Stimulated activated naive CD8-positive, alpha-beta T cell treated with anti-CD3 and anti-CD28 coated beads, Interleukin-15, amount 100 ng/mL, for 72 hours (primary cell): ENCODE data around the gene SATB2.

ENCODE experiments used
- ATAC-seq: fragments of 150-1000 bp; cut with Tn5 transposase; 2 replicates; pipeline ENCODE4 v1.10.0; 2021; ENCODE audit warnings: mild to moderate bottlenecking, moderate library complexity
- DNase-seq, 2 donors: peaks; one replicate each; pipeline ENCODE4 v3.0.0; 2021 to 2022
- H3K27ac Mint-ChIP-seq, 2 donors: one replicate each; pipeline ENCODE4 v1.8.0; 2022; ENCODE audit warnings: mild to moderate bottlenecking in 2 of 2, mixed read lengths in 2 of 2, moderate library complexity in 2 of 2
- H3K27me3 Mint-ChIP-seq: one replicate; pipeline ENCODE4 v1.8.0; 2022; ENCODE audit warnings: mixed read lengths
- H3K4me1 Mint-ChIP-seq: one replicate; pipeline ENCODE4 v1.8.0; 2022; ENCODE audit warnings: mild to moderate bottlenecking, mixed read lengths
- H3K4me3 Mint-ChIP-seq, 2 donors: one replicate each; pipeline ENCODE4 v1.8.0; 2022; ENCODE audit warnings: mild to moderate bottlenecking in 2 of 2, mixed read lengths in 2 of 2, moderate library complexity in 1 of 2
- H3K9me3 Mint-ChIP-seq, 2 donors: one replicate each; pipeline ENCODE4 v1.8.0; 2022; ENCODE audit warnings: mixed read lengths in 2 of 2

The SATB2 gene

GRCh38 chr2:199444749-199445148 is 13.0 kb downstream of the SATB2 start:
- Mint-ChIP-seq H3K27ac (no peak overlapping the region), H3K4me3 (no peak overlapping the region), H3K4me1 (no peaks in the 10 kb centered on the region), H3K9me3 (no peaks in the 10 kb centered on the region), H3K27me3 (peaks cover 30% of the 10 kb centered on the region)
- ATAC-seq: no peak
- DNase-seq: no peak

GRCh38 chr2:199443589-199444130 is 14.1 kb downstream of the SATB2 start:
- Mint-ChIP-seq H3K4me1 (no peaks in the 10 kb centered on the region), H3K4me3 (no peak overlapping the region), H3K27ac (no peak overlapping the region), H3K27me3 (peaks cover 35% of the 10 kb centered on the region), H3K9me3 (no peaks in the 10 kb centered on the region)
- DNase-seq (no peak), ATAC-seq (no peak)

DNA sequence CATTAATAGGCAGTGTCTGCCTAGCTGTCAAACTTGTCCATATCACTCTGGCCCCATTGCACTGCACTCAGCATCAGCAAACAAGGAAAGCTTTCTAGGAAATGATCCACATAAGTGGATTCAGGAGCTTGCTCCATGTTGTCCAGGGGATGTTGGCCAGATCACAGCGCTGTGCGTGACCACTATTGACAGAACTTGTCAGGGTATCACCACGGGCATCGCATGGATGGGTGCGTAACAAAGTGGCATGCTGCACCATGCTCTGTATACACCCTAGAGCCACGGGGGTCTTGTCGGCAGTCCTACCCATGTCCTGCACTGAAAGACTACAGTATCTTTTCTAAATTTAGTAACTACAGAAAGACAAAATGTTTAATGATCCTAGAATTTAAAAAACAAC is 15.6 kb downstream of the SATB2 start:
- Mint-ChIP-seq H3K9me3 (no peaks in the 10 kb centered on the region), H3K27ac (no peak overlapping the region), H3K4me3 (no peak overlapping the region), H3K27me3 (peaks cover 34% of the 10 kb centered on the region), H3K4me1 (no peaks in the 10 kb centered on the region)
- ATAC-seq (no peak), DNase-seq (no peak)

- H3K27ac Mint-ChIP-seq: no peak overlapping the region
- no peak overlapping the region for H3K4me3 Mint-ChIP-seq
- ATAC-seq (no peak), DNase-seq (no peak)
- peaks cover 30% of the 10 kb centered on the region for H3K27me3 Mint-ChIP-seq
- no peaks in the 10 kb centered on the region for H3K9me3 Mint-ChIP-seq
- no peaks in the 10 kb centered on the region for H3K4me1 Mint-ChIP-seq
Observed at GRCh38 chr2:199441759-199442158, 16.0 kb downstream of the SATB2 start.

DNA sequence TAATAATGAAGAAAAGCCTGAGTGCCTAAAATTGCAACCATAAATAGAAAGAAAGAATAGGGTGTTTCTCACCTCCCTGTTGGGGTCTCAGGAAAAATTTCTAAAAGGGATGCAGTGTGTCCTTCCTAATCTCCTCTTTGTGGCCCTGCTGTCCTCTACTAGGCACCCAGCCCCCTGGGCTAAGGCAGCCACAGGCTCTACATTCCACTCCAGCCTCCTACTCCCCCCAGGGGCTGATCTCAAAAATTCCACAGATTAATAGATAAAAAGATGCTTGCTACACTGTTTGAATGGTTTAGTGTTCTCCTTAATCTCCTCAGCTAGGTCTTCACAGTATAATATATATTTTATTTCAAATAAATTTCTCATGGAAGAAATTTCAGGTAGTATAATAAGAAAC is 17.6 kb downstream of the SATB2 start:
- H3K4me3 Mint-ChIP-seq: no peak overlapping the region
- no peak for DNase-seq
- no peaks in the 10 kb centered on the region for H3K4me1 Mint-ChIP-seq
- ATAC-seq: no peak
- no peak overlapping the region for H3K27ac Mint-ChIP-seq
- no peaks in the 10 kb centered on the region for H3K9me3 Mint-ChIP-seq
- H3K27me3 Mint-ChIP-seq: peaks cover 27% of the 10 kb centered on the region

GRCh38 chr2:199439542-199439941 is 18.2 kb downstream of the SATB2 start:
- DNase-seq: no peak
- Mint-ChIP-seq H3K4me1 (no peaks in the 10 kb centered on the region), H3K4me3 (no peak overlapping the region), H3K27ac (no peak overlapping the region), H3K9me3 (no peaks in the 10 kb centered on the region), H3K27me3 (peaks cover 24% of the 10 kb centered on the region)
- ATAC-seq: no peak

DNA sequence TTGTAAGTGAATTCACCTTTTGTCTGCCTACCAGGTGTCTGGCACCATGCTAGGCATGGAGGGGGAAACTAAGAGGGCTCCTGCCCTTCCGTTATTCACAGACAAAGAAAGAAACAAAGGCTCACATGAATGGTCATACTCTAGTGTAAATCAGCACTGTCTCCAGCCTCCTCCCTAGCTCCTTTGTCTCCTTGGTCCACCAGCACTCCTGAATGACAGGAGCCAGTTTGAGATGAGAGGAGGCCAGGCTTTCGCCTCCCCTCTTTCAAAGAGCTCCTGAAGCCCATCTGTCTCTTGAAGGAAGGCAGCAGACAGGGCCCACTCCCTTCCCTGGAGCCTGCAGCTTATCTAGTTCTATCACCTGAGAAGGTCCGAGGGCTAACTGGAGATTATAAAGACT is 18.7 kb downstream of the SATB2 start:
- H3K27me3 Mint-ChIP-seq: peaks cover 20% of the 10 kb centered on the region
- no peaks in the 10 kb centered on the region for H3K4me1 Mint-ChIP-seq
- no peaks in the 10 kb centered on the region for H3K9me3 Mint-ChIP-seq
- H3K27ac Mint-ChIP-seq: no peak overlapping the region
- no peak for ATAC-seq
- no peak overlapping the region for H3K4me3 Mint-ChIP-seq
- no peak for DNase-seq

GRCh38 chr2:199434555-199434954 is 23.2 kb downstream of the SATB2 start:
- H3K4me3 Mint-ChIP-seq: no peak overlapping the region
- H3K27ac Mint-ChIP-seq: no peak overlapping the region

GRCh38 chr2:199433204-199433832 is 24.4 kb downstream of the SATB2 start:
- Mint-ChIP-seq H3K27ac (no peak overlapping the region), H3K9me3 (no peaks in the 10 kb centered on the region), H3K27me3 (peaks cover 15% of the 10 kb centered on the region), H3K4me1 (no peaks in the 10 kb centered on the region), H3K4me3 (no peak overlapping the region)
- ATAC-seq: no peak
- no peak for DNase-seq

More at GRCh38 chr2:199434555-199434954, 23.2 kb downstream of the SATB2 start:
- peaks cover 18% of the 10 kb centered on the region for H3K27me3 Mint-ChIP-seq
- H3K9me3 Mint-ChIP-seq: no peaks in the 10 kb centered on the region
- DNase-seq (no peak), ATAC-seq (no peak)
- no peaks in the 10 kb centered on the region for H3K4me1 Mint-ChIP-seq

DNA sequence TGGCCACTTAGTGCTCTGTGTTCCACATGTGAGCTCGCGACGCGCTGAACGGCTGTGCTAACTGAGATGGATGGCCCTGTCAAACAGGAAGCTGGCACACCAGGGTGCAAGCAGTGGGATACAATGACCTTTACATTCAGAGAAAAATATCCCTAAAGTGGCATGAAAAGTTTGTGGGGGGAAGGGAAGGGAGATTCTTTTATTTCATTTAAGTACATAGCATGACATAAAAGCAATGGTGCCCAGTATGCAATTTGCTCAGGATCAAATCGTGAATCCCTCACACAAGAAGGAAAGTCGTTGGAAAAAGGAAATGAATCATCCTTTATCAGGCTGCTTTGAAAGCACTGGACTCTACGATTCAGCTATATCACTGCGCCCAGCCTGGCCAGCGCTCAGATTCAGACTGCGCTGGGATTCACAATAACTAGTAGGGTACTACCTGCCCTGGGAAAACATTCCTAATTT is 26.0 kb downstream of the SATB2 start:
- Mint-ChIP-seq H3K4me3 (no peak overlapping the region), H3K27ac (no peak overlapping the region)
- DNase-seq: no peak

DNA sequence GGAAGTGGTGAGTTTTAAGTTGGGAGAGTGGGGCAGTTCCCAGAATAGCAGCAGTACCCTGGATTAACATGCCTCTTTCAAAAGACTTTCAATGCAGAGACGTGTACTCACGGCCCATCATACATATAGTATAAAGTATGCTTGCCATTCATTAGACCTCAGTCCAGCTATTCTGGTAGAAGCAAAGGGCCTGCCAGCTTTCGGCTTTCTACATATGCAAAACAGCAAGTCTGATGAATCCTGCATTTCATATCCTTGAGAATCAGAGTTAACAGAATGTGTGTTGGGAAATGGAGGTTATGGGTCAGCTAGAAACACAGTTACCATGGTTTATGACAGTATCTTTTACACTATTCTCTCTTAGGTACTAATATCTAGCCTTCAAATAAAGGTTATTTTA is 27.5 kb downstream of the SATB2 start:
- no peak overlapping the region for H3K27ac Mint-ChIP-seq
- H3K27me3 Mint-ChIP-seq: peaks cover 15% of the 10 kb centered on the region
- ATAC-seq (no peak), DNase-seq (no peak)
- H3K9me3 Mint-ChIP-seq: no peaks in the 10 kb centered on the region
- no peak overlapping the region for H3K4me3 Mint-ChIP-seq
- H3K4me1 Mint-ChIP-seq: no peaks in the 10 kb centered on the region

More for the DNA sequence above, 26.0 kb downstream of the SATB2 start:
- ATAC-seq: no peak
- Mint-ChIP-seq H3K4me1 (no peaks in the 10 kb centered on the region), H3K9me3 (no peaks in the 10 kb centered on the region), H3K27me3 (peaks cover 15% of the 10 kb centered on the region)

- no peak overlapping the region for H3K4me3 Mint-ChIP-seq
- DNase-seq: no peak
- no peak for ATAC-seq
- H3K9me3 Mint-ChIP-seq: no peaks in the 10 kb centered on the region
- no peaks in the 10 kb centered on the region for H3K4me1 Mint-ChIP-seq
- peaks cover 12% of the 10 kb centered on the region for H3K27me3 Mint-ChIP-seq
- no peak overlapping the region for H3K27ac Mint-ChIP-seq
Observed at GRCh38 chr2:199428291-199428690, 29.4 kb downstream of the SATB2 start.

DNA sequence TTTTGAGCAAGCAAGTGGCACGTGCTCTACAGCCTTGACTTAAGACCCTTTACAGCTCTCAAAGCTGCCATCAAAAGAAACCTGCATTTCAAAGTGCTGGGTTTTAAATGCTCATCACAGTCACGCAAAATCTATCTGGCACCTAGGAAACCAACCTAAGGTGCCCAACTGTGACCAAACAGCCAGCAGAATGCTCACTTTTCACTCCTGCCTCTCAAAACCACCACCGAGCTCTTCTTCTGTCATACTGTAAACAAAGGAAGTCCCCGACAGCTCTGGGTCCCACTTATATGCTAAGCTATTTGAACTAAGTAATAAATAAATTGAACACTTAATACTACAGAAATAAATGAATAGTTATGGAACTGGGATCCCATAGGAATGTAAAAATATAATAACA is 33.6 kb downstream of the SATB2 start:
- DNase-seq (no peak), ATAC-seq (no peak)
- no peaks in the 10 kb centered on the region for H3K27me3 Mint-ChIP-seq
- no peaks in the 10 kb centered on the region for H3K4me1 Mint-ChIP-seq
- no peaks in the 10 kb centered on the region for H3K9me3 Mint-ChIP-seq
- H3K27ac Mint-ChIP-seq: no peak overlapping the region
- no peak overlapping the region for H3K4me3 Mint-ChIP-seq

GRCh38 chr2:199419428-199419827 is 38.3 kb downstream of the SATB2 start:
- H3K4me3 Mint-ChIP-seq: no peak overlapping the region
- no peak overlapping the region for H3K27ac Mint-ChIP-seq
- H3K4me1 Mint-ChIP-seq: no peaks in the 10 kb centered on the region
- DNase-seq (no peak), ATAC-seq (no peak)
- peaks cover 4% of the 10 kb centered on the region for H3K27me3 Mint-ChIP-seq
- H3K9me3 Mint-ChIP-seq: no peaks in the 10 kb centered on the region

DNA sequence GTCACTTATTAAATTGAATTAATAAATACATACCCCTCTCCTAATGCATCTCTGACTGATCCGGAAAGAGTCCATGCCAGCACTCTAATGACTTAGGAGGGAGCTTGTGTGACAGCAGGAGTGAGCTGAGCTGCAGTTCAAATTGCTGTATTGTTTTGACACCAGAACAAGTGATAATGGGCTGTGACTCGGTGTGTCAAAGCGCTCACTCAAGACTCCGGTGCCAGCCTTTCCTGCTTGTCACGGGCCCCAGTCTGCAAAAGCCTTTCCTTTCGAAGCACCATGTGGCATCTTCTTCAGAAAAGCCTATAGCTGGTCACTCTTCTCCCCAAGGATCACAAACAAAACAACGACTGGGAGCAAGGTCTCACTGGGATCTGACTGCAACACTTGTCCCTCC is 43.3 kb downstream of the SATB2 start:
- H3K4me3 Mint-ChIP-seq: no peak overlapping the region
- H3K9me3 Mint-ChIP-seq: no peaks in the 10 kb centered on the region
- DNase-seq (no peak), ATAC-seq (no peak)
- H3K27ac Mint-ChIP-seq: no peak overlapping the region
- no peaks in the 10 kb centered on the region for H3K4me1 Mint-ChIP-seq
- H3K27me3 Mint-ChIP-seq: peaks cover 16% of the 10 kb centered on the region

- Mint-ChIP-seq H3K4me3 (no peak overlapping the region), H3K27ac (no peak overlapping the region), H3K27me3 (peaks cover 16% of the 10 kb centered on the region), H3K9me3 (no peaks in the 10 kb centered on the region), H3K4me1 (no peaks in the 10 kb centered on the region)
- ATAC-seq (no peak), DNase-seq (no peak)
Observed at GRCh38 chr2:199414001-199414400, 43.7 kb downstream of the SATB2 start.
